H4 (cell line): ENCODE data around the gene PTPRN2. TPM values are rescaled to one million over a fixed set of nuclear protein-coding genes. Genes with fewer than 3 reads are reported as not detected.
"Not testable (repeated sequence)": the region's sequence is repeated elsewhere in the genome, so short reads cannot be mapped to it uniquely, and the experiment has no call there.

Experiments
- DNase-seq: peaks from one replicate; pipeline ENCODE4 v3.0.0-alpha.2; 2015; ENCODE audit warnings: low spot score
- total RNA-seq: library from RNA; depleted of rRNA; stranded (reverse); fragments of >200 nt; shearing (Covaris generic); gene quantifications from 2 replicates; pipeline ENCODE4 v1.2.3, GENCODE V29; 2014

The PTPRN2 gene
- total RNA-seq, 1 experiment from 2014 or later, result 0.97 TPM

GRCh38 chr7:157717211-157718174 is 870.1 kb downstream of the PTPRN2 start:
- DNase-seq, result no peak

- no peak for DNase-seq
Observed at GRCh38 chr7:157715938-157716280, 871.7 kb downstream of the PTPRN2 start.

- no peak for DNase-seq
Observed at GRCh38 chr7:157715071-157715937, 872.3 kb downstream of the PTPRN2 start.

GRCh38 chr7:157714166-157715070 is 873.2 kb downstream of the PTPRN2 start:
- no peak for DNase-seq

GRCh38 chr7:157713591-157713990 is 874.0 kb downstream of the PTPRN2 start:
- DNase-seq, result no peak

GRCh38 chr7:157712666-157713235 is 874.9 kb downstream of the PTPRN2 start:
- no peak for DNase-seq

GRCh38 chr7:157711353-157711888 is 876.2 kb downstream of the PTPRN2 start:
- DNase-seq, result no peak

GRCh38 chr7:157710396-157710795 is 877.2 kb downstream of the PTPRN2 start:
- DNase-seq, result no peak

- DNase-seq, result no peak
Observed at GRCh38 chr7:157709531-157710251, 877.9 kb downstream of the PTPRN2 start.

- DNase-seq, result no peak
Observed at GRCh38 chr7:157708919-157709295, 878.7 kb downstream of the PTPRN2 start.

- DNase-seq, result no peak
Observed at GRCh38 chr7:157707983-157708918, 879.4 kb downstream of the PTPRN2 start.

GRCh38 chr7:157704365-157704764 is 883.3 kb downstream of the PTPRN2 start:
- DNase-seq, result no peak

GRCh38 chr7:157703534-157704195 is 884.0 kb downstream of the PTPRN2 start:
- DNase-seq, result no peak

GRCh38 chr7:157703131-157703530 is 884.5 kb downstream of the PTPRN2 start:
- no peak for DNase-seq

- no peak for DNase-seq
Observed at GRCh38 chr7:157702311-157703023, 885.2 kb downstream of the PTPRN2 start.

GRCh38 chr7:157701395-157702180 is 886.0 kb downstream of the PTPRN2 start:
- not testable (repeated sequence) for DNase-seq
